Inflammatory macrophage (primary cell): ENCODE results near the gene GPATCH4.
"Not testable (repeated sequence)": the region's sequence is repeated elsewhere in the genome, so short reads cannot be mapped to it uniquely, and the experiment has no call there.

ENCODE experiments used
- DNase-seq, 2 donors: peaks; one replicate each; pipeline ENCODE4 v3.0.0-alpha.2; 2020 to 2022

The GPATCH4 gene

GRCh38 chr1:156595016-156595415, 6.3 kb downstream of the GPATCH4 start:
- DNase-seq: no peak

- no peak for DNase-seq
Measured at GRCh38 chr1:156594190-156594589, 7.1 kb downstream of the GPATCH4 start.

- no peak for DNase-seq
Measured at GRCh38 chr1:156593661-156593989, 7.7 kb downstream of the GPATCH4 start.

- DNase-seq: no peak
Measured at GRCh38 chr1:156592910-156593660, 8.2 kb downstream of the GPATCH4 start.

- no peak for DNase-seq
Measured at GRCh38 chr1:156592158-156592909, 8.9 kb downstream of the GPATCH4 start.

GRCh38 chr1:156591432-156592157, 9.7 kb downstream of the GPATCH4 start, which contains the start of gene NAXE:
TSS of gene NAXE (plus strand) at chr1:156591776. CDS start at chr1:156591805, 29 bp downstream.
- DNase-seq: peak; percentile 71 to 81

GRCh38 chr1:156591181-156591431, 10.2 kb downstream of the GPATCH4 start:
- no peak for DNase-seq

GRCh38 chr1:156590326-156591180, 10.7 kb downstream of the GPATCH4 start:
- DNase-seq: no peak

DNA sequence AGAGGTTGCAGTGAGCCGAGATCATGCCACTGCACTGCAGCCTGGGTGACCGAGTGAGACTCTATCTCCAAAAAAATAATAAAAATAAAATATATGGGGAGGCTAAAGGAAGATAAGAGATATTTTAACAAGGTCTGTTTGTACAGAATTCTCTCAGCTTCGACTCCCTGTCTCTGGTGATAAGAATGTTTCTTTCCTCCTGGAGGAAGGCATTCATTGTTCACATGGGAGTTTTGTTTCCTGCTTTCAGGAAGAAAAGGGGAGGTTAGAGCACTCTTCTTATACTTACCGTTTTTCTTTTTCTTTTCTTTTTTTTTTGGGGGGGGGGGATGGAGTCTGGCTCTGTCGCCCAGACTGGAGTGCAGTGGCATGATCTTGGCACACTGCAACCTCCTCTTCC, 11.7 kb downstream of the GPATCH4 start:
- no peak for DNase-seq

GRCh38 chr1:156587927-156588326, 13.4 kb downstream of the GPATCH4 start:
- not testable (repeated sequence) for DNase-seq

GRCh38 chr1:156586892-156587477, 14.3 kb downstream of the GPATCH4 start:
- DNase-seq: no peak

DNA sequence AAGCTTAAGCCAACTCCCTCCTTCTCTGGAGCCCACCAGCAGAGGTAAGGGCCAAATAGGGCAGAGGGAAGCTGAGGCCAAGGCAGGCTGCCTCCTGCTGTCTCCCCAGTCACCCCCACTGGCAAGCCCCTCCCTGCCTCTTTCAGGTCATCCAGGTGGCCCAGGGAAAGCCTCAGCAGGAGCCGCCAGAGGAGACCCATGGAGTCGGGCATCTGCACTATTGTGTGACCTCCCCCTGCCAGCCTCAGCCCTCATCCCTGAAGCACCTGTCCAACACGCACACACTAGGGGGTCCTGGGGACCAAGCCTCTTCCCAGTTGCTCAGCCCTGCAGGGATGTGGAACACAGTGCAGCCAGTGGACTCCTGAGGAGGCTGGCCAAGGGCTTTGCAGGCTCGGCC, 15.0 kb downstream of the GPATCH4 start:
- no peak for DNase-seq

- DNase-seq: no peak
Measured at GRCh38 chr1:156584813-156585212, 16.5 kb downstream of the GPATCH4 start.

GRCh38 chr1:156583821-156584622, 17.3 kb downstream of the GPATCH4 start:
- peak; percentile 86 for DNase-seq

DNA sequence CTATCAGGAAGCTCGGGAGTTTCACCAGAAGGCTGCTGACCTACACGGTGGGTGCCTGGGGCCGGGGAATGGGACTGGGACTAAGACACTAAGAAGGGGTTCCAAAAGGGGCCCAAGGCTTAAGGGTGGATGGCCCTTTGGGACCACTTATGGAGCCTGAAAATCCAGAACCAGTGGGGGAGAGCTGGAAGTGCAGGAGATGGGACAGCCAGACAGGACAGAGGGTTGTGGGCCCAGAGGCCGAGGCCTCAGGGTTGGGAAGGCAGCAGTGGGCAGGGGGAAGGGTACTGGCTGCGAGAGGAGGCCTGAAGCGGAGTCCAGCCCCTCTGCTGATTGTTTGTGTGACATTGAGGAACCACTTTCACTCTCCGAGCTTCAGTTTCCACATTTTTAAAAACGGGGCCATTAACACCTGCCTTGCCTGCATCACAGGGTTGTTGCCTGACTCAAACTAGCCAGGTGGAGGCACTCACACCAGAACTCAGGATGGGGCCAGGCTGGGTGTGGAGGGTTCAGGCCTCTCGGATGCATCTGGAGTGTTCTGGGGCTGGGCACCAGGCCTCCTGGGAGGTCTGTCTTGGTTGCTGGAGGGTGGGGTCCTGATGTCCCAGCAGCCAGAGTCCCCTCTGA, 18.8 kb downstream of the GPATCH4 start:
- DNase-seq: no peak

DNA sequence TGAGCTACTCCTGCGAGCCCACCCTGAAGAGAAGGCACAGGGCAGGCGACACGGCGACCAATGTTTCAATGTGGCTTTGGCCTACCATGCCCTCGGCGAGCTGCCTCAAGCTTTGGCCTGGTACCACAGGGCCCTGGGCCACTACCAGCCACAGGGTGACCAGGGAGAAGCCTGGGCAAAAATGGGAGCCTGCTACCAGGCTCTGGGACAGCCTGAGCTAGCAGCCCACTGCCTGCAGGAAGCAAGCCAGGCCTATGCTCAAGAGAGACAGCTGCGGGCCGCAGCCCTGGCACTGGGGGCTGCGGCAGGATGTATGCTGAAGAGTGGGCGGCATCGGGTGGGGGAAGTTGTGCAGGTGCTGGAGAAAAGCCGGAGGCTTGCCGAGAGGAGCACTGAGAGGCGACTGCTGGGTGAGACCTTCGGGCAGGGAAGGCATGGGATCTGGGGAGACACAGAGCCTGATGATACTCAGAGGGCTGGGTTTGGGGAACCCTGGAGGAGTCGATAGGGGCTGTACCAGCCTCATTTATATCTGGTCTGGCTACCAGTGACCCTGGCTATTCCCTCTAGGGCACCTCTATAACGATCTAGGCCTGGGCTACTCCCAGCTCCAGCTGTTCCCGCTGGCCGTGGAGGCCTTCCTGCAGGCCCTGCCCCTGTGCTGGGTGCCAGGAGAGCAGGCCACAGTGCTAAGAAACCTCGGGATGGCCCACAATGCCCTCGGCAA, 19.5 kb downstream of the GPATCH4 start:
- DNase-seq: no peak

GRCh38 chr1:156579472-156579871, 21.8 kb downstream of the GPATCH4 start, which contains the start of gene TTC24:
TSS of gene TTC24 (plus strand) at chr1:156579723. CDS start at chr1:156581365, 1,642 bp downstream.
- DNase-seq: no peak

DNA sequence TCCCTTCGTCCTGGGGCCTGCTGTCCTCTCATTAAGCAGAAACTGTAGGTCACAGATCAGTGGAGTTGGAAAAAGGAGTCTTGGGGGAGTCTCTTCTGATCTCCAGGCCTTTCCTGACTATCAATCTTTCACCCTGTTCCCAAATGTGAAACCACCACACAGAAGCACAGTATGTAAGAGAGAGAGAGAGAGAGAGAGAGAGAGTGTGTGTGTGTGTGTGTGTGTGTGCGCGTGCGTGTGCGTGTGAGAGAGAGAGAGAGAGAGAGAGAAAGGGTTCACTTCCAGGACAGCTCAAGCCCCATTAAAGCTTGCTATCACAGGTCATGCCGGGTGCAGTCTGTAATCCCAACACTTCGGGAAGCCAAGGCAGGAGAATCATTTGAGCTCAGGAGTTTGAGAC, 23.2 kb downstream of the GPATCH4 start:
- no peak for DNase-seq

DNA sequence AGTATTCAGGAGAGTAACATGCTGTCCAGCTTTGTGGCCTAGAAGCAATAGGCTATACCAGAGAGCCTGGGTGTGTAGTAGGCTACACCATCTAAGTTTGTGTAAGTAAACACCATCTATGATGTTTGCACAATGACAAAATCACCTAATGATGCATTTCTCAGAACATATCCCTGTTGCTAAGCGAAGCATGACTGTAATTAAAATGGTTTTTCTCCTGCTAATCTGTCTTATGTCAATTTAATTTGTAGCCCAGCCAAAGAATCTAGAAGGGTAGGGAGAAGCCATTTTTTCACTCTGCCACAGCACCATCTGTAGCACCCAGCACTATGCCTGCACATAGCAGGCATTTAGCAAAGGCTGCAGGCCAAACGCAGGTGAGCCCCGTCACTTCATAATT, 23.7 kb downstream of the GPATCH4 start:
- no peak for DNase-seq

- no peak for DNase-seq
Measured at GRCh38 chr1:156574039-156574633, 27.1 kb downstream of the GPATCH4 start.
